ENCODE data around the gene NTSR1.

DNA sequence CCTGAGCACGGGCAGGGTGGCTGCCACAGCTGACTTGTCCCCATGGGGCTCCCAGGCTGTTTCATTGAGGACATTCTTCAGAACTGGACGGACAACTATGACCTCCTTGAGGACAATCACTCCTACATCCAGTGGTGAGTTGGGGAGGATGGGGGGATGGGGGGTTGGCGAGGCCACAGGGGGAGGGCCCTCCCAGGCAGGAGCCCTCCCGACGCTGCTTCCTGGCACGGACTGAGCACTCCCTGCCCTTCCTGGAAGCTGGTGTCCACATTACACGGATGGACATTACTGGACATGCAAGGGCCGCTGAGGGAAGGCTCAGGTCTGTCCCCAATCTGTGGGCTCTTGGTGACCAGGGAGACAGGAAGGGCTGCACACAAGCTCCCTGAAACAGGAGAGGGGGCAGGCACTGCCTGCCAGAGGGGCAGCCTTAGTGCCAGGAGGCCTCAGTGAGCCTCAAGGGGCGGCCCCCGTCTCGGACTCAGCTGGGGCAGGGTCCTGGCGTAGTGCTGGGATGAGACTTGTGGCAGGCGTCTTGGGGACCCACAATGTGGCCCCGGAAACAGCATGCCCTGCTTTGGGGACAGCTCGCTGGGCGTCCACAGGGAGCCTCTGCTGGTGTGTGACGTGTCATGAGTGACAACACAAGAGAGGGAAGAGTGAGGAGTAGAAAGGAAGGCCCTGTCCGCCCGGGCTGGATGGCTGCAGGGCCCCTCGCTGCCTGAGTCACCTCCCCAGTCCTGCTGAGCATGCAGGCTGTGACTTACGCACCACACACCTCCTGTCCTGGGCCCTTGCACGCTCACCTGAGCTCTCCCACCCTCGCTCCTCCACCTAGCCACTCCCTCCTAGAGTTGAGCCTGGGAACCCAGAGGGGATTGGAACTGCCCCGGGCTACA lies 101.1 kb downstream of the NTSR1 start:
- TF ChIP-seq SUZ12 (IDR thresholded peaks at IDR 0.05; ENCODE audit: extremely low read depth, insufficient read depth, insufficient read length) (no peak), ZNF274 (IDR thresholded peaks at IDR 0.05; ENCODE audit: low read depth, low read length) (no peak), YY1 (IDR thresholded peaks at IDR 0.05; ENCODE audit: insufficient read depth, insufficient read length) (no peak)

Data from NT2/D1 (cell line).